Measurements from ENCODE around the gene ADAT1.
A peak's percentile ranks its signal among the peaks of the same experiment; 100 is the strongest.

ADAT1 gene, protein sequence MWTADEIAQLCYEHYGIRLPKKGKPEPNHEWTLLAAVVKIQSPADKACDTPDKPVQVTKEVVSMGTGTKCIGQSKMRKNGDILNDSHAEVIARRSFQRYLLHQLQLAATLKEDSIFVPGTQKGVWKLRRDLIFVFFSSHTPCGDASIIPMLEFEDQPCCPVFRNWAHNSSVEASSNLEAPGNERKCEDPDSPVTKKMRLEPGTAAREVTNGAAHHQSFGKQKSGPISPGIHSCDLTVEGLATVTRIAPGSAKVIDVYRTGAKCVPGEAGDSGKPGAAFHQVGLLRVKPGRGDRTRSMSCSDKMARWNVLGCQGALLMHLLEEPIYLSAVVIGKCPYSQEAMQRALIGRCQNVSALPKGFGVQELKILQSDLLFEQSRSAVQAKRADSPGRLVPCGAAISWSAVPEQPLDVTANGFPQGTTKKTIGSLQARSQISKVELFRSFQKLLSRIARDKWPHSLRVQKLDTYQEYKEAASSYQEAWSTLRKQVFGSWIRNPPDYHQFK

DNA sequence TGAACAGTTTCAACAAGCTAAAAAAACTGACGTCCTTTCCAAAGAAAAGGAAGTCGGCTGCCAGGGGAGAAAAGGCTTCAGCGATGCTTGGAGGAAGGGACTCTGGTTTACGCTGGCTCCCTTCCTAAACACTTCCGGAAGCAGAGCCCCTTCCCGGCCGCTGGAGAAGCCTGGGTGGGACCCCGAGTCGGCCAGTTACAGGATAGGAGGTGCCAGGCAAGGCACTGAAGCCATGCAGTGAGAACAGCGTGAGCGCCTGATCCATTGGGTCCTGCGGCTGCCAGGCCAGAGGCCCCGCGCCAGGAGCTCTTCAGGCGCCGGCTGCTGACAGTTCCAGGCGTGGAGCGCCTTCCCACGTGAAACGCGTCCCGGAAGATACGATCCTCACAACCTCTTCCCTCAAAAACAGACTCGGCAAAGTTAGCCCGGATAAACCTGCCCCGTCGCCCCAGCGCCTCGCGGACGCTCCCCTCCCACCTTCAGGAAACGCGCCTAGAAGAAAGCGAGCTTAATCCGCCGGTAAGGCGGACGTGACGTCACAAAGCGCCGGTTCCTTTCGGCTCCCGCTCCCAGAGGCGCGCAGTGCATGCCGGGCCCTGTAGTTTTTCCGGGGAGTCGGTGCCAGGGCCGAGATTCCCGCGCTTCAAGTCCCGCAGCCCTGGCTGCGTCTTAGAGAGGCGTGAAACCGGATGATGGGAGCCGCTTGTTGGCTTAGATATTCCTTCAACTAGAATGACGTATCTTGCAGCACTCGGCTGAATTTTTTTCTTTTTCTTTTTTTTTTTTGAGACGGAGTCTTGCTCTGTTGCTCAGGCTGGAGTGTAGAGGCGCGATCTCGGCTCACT, at the start of gene ADAT1:
ADAT1 (minus strand) TSS at position 521 of the 845 bp plus-strand sequence. CDS start 2,482 bp downstream, outside the sequence.
- DNase-seq (ENCODE audit: low read depth, low spot score): peak; percentile 94

DNA sequence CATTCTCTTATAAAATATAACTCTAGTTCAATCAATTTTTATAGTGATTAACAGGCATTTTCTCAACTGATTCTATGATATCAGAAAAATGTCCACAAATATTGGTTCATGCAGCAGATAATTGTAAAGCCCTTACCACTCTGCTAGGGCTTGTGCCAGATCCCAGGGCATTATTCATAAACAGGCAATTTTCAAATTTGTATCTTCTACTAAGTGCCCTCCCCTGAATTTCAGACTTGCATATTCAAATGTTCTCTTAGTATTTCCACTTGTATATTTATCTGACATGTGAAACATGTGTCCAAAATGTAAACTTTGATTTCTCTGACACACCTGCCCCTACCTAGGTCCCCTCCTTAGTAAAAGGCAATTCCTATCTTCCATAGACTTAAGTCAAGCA, 44.4 kb upstream of the ADAT1 start:
- no peak for DNase-seq (ENCODE audit: low read depth, low spot score)

DNA sequence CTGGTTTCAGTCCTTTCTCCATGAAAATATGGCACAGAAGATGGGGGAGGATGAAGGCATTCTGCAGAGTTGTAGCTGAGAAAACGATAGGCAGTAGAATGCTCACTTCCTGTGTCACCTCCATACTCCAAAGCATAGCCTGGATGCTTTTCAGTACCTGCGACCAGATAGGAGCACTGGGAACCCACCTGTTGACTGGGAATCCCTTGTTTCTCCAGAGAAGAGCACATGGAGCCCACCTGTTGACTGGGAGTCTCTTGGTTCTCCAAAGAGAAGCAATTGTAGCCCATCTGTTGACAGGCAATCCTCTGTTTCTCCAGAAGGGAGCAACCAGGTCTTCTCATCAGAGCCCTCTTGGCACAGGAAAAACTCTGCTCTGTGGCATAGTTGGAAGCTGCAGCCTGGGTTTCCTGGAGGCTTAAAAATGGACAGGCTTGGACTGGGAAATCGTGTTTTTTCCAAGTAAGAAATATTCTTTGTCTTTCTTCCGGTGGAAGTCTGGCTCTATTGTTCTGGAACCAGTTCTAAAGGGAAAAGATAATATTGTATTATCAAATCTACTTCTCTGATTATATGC, 37.7 kb upstream of the ADAT1 start:
- no peak for DNase-seq (ENCODE audit: low read depth, low spot score)

DNA sequence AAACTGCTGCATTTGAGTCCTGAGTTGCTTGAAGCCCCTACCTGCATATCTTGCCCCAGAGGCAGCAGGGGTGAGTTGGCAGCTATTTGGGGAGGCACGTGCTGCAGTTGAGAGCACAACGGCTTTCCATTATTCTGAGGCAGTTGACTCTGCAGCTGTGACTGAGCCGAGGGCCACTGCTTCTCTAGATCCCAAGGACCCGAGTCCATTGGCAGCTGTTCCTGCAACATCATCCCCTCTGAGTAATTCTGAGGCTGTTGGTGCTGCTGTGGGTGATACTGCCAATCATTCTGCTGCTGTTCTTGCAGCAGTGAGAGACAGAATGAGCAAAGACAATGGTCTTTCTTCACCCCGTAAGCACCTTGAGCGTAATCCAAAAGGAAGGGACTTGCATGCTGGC, 37.2 kb upstream of the ADAT1 start:
- no peak for DNase-seq (ENCODE audit: low read depth, low spot score)

DNA sequence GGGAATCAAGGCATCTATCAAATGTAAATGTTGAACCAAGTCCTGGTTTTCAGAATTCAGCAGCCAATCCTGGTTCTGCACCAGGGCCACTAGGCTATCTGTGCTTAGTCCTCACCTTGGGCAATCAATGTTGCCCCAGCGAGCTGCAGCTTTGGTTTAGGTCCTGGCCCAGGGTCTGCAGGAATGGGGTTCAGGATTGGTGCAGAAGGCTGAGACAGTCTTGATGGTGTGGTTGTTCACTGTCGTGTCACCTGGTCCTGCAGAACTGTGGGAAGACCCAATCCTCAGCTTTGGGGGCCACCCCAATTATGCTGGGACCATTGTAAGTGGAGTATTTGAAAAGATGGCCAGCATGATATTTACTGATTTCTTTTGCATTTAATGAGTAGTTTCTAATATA, 35.1 kb upstream of the ADAT1 start:
- no peak for DNase-seq (ENCODE audit: low read depth, low spot score)

DNA sequence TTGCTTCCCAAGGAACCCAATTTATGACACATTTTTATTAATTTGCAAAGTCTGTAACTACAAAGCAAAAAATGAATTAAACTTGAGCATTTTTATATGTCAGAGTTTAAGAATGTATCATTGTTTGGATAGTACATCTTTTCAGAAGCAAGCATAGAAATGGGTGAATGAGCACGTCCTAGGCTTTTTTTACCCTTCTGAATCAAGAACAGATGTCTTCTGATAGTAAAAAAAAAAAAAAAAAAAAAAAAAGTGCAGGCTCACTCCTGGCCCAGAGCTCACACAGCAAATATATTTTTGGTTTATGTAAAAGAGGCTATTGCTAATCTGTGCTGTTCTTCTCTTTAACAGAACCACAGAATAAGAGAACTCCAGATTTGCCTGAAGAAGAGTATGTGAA, 30.8 kb upstream of the ADAT1 start:
- DNase-seq (ENCODE audit: low read depth, low spot score): no peak

DNA sequence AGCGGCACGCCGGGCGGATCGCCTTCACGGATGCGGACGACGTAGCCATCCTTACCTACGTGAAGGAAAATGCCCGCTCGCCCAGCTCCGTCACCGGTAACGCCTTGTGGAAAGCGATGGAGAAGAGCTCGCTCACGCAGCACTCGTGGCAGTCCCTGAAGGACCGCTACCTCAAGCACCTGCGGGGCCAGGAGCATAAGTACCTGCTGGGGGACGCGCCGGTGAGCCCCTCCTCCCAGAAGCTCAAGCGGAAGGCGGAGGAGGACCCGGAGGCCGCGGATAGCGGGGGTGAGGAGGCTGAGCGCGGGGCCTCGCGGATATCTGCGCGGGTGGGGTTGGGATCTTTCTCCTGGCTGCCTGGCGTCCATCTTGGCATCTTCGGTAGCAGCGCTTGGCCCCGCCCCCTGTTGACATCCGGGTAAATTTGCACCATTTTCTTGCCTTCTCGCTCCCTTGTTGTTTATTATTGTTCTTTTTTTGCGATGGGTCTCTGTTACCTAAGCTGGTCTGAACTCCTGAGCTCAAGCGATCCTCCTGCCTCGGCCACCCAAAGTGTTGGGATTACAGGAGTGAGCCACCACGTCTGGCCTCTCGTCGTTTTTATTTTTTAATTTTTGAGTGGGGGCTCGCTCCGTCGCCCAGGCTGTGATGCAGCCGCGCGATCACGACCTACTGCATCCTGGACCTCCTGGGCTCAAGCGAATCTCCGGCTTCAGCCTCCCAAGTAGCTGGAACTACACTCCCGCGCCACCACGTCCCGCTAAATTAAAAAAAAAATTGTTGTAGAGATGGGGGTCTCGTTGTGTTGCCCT, 25.4 kb upstream of the ADAT1 start:
- peak; percentile 61 for DNase-seq (ENCODE audit: low read depth, low spot score)

DNA sequence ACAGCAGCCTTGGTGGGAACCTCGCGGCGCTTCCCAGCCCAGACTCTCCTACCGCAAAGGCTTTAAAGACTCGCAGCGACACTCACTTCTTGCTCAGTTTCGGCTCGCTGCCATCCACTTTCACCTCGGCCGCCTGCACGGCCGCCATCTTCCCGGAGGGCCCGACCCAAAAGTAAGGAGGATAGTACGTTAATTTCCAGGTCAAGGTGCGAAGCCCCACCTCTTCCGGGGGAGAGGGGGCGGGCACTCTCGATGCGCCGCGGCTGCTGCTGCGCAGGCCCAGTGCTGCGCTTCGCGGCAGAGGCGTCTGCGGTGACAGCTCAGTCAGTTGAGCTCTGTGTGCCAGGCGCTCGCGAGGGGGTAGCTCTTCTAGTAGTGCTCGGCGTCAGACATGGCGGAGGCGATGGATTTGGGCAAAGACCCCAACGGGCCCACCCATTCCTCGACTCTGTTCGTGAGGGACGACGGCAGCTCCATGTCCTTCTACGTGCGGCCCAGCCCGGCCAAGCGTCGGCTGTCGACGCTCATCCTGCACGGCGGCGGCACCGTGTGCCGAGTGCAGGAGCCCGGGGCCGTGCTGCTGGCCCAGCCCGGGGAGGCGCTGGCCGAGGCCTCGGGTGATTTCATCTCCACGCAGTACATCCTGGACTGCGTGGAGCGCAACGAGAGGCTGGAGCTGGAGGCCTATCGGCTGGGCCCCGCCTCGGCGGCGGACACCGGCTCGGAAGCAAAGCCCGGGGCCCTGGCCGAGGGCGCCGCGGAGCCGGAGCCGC, 24.6 kb upstream of the ADAT1 start, which contains the start of the genes KARS1 and TERF2IP:
KARS1 (minus strand) TSS at position 174 of the 773 bp plus-strand sequence; CDS start at position 148, 26 bp downstream.
TERF2IP (plus strand) TSS at position 282 of the 773 bp plus-strand sequence; CDS start at position 392, 110 bp downstream.
- DNase-seq (ENCODE audit: low read depth, low spot score): peak; percentile 86

DNA sequence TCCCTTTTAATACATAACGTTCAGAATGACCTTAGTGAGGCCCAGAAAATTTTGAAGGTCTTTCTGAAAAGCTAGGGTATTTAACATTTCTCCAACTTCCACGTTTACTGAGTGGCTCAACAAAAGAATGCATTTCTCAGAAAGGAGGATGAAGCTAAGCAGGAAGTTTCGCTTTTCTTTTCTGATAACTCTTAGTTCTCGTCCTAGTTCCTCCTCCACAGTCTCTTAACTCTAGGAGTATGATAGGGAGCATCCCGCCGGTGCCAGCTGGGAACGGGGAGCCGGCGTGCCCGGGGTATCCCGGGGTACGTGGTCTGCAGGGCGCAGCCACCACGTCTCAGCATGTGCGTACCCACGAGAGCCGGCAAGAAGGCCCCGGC, 24.0 kb upstream of the ADAT1 start:
- no peak for DNase-seq (ENCODE audit: low read depth, low spot score)

DNA sequence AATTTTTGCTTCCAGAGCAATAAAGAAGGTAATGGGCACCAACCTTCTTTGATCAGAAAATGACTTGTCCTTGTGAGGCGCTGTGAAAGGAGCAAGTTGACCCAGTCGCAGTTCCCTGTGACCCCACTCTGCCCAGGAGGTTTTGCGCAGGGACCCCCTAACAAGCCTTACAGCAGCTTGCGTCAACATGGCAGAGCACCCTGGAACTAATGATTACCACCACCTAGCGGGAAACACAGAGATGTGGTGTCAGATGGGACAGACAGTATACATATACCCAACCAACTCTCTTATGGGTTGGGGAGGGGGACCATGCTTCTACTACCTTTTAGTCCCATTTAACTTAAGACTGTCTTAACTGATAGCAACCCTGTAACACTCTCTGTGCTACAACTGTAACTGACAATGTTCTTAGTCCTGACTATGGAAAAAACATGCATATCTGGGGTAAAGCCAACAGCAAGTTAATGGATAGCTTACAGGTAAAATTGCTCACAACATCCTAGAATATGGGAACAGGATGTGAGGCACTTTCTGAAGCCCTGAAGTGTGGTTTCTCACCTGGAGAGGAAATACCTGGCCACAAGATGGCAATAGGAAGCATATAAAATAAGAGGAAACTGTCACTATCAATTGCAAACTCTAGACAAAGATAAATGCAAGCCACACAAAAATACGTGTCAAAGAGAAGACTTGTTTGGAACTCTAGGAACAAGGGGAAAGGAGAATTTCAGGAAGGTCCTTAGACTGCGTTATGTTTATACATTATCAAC, 21.3 kb upstream of the ADAT1 start:
- DNase-seq (ENCODE audit: low read depth, low spot score): no peak

DNA sequence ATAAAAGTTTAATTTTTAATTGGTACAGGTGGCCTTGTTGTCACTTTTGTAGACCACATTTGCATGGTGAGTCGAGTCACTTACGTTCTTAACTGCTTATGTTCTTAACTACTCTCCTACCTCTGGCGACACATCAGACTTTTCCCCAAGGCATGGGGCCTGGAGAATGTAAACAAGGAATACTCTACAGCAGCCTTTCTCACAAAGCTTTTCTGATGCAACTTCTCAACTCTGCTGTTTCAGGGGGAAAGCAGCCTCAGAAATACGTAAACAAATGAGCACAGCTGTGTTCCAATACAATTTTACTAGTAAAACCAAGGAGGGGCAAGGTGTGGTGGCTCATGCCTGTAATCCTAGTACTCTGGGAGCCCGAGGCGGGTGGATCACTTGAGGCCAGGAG, 17.5 kb upstream of the ADAT1 start:
- DNase-seq (ENCODE audit: low read depth, low spot score): no peak

DNA sequence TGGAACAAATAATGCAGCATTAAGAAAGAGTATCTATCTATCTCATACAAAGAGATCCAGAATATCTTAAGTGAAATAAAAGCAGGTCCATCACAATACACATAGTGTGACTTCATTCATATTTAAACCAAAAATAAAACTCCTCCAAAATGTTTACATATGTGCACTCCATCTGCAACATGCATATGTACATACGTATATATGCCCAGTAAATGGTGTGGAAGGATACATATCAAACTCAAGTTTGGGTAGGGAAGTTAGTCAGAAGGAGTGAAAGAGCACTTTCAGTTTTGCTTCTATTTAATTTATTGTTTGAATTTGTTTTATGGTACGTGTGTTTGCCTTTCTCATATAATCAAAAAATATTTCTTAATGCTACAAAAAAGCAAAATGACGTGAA, 12.0 kb upstream of the ADAT1 start:
- no peak for DNase-seq (ENCODE audit: low read depth, low spot score)

DNA sequence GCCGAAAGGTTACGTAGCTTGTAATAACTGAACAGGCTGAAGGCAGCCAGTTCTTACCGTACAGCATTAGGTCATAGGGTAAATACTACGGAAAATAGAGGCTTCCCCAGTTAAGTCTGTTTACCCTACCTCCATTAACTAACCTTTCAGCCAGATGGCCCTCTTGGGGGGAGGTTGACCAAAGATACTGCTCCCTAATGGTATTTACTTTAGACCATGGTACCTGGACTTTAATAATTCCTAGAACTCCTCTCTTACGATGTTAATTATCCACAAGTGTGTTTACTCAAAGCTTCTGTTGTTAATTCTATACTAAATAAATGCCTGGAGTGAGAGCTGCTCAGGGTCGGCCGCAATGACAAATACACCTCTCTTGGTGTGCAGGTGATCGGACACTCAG, 9.8 kb upstream of the ADAT1 start:
- no peak for DNase-seq (ENCODE audit: low read depth, low spot score)

DNA sequence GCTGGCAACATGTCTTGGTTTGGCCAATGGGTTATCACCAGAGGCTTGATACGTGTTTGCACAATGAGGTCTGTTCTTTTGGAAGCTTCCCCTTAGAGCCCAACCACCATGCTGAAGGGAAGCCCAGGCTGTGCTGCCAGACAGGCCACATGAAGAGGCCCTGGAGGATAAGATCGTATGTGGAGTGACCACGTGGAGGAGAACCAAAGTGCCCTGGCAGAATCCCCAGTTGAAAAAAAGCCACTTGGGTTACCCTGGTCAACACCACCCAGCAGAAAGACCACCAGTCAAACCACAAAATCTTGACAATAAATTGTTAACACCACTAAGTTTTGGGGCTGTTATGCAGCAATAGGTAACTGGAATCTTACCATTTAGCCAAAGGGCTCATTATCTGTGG, 7.0 kb upstream of the ADAT1 start:
- DNase-seq (ENCODE audit: low read depth, low spot score): no peak

DNA sequence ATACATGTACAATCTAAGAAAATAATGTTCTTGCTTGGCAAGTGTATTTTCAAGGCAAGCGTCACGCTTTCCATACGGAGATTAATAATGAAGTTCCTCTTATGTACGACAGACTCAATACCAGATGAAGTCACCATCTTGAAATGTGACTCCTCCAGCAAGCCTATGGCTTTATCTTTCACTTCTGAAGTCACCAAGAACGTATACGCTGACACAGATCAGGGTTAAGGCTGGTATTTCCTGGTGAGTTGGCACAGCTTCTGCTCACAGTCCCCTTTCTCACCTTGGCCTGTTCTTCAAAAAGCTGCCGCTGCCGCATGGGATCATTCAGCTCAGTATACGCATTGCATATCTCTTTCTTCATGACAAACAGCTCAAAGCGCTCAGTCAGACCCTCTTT, 6.1 kb upstream of the ADAT1 start:
- no peak for DNase-seq (ENCODE audit: low read depth, low spot score)

DNA sequence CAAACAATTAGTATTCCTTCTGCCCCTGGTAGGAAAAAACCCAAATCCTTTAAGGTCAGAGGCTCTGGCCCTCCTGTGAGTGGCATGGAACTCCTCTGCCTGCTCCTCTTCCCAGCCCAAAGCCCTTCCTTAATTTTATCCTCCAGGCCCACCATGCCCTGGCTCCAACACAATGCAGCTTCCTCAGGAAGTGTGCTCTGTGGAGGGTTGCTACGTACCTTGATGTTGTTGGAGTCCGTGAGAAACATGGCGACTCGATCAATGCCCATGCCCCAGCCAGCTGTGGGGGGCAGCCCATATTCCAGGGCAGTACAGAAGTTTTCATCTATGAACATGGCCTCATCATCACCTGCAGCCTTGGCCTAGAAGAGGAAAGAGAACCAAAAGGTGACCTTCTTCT, 5.3 kb upstream of the ADAT1 start:
- DNase-seq (ENCODE audit: low read depth, low spot score): no peak

DNA sequence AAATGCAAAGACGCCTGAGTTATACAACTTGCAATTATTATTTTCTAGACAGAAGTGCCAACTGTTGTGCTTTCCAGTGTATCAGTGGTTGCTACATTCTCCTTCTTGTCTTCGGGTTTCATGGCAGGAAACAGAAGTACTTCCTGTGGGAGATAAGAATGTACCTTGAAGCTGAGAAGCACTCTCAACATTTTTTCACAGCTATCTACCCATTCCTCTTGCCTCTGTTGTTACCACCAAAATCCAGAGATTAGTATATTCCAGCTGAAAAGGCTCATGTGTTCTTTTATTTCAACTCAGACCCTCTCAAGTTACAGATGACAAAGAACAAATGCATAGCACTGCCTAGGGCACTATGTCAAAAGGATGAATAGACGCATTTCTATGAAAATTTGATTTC, 4.8 kb upstream of the ADAT1 start:
- no peak for DNase-seq (ENCODE audit: low read depth, low spot score)

DNA sequence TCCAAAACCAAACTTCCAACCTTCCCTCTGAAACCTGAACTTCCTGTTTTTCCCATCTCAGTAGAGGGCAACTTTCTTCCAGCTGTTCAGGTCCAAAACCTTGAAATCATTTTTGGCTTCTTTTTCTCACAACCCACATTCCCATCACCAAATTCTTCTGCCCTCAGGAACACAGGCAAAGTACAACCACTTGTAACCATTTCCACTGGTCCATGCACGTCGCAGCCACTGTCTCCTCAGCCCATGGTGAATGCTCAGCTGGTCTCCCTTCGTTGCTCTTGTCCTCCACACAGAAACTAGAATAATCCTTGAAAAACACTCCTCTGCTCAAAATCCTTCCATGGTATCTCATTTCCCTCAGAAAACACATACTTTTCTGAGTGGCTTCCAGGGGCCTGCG, 3.7 kb upstream of the ADAT1 start:
- no peak for DNase-seq (ENCODE audit: low read depth, low spot score)

DNA sequence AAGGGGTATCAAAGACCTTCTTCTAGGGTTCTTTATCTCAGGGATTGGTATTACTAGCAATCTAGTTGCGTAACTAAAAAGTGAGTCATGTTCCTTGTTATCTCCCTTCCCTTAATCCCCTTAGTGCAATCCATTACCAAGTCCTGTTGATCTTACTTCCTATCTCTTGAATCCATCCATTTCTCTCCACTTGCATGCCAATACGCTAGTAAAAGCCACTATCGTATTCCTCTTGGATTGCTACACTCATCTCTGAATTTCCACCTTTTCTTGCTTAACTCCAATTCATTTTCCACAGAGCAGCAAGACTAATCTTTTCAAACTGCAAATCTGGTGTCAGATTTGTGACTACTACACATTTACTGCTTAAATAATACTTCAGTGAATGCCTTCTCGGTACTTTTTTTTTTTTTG, 1.8 kb upstream of the ADAT1 start:
- no peak for DNase-seq (ENCODE audit: low read depth, low spot score)

DNA sequence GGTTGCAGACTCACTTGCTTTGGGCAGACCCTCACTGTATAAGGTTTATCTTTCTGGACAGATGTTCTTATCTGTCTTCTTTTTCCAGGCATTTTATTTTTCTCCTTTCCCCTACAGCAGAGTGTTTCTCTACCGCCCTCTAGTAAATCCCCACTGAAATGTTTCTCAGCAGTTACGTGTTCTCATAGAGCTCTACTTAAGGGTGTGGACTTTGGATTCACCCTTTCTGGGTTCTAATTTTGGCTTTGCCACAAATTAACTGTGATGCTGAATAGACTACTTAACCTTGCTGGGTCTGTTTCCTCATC, 2.0 kb downstream of the ADAT1 start:
- DNase-seq (ENCODE audit: low read depth, low spot score): no peak
